Measurements from ENCODE around the gene F12. TPM values are rescaled to one million over a fixed set of nuclear protein-coding genes. Genes with fewer than 3 reads are reported as not detected.

The F12 gene
- total RNA-seq, 1 experiment from 2014 or later: not detected

GRCh38 chr5:177444106-177445051, 35.0 kb upstream of the F12 start:
- ChIA-PET POLR2A (ENCODE audit: low non-redundant PET) (interaction anchor here (0.6 kb wide), 1 partner anchor 37 kb away, joined by 13 read pairs; no protein-coding TSS in a partner anchor), CTCF (interaction anchor here (0.6 kb wide), 1 partner anchor 630 kb away, joined by 3 read pairs; no protein-coding TSS in a partner anchor)
- Histone ChIP-seq H3K4me3 (ENCODE audit: low read depth, low read length, poor library complexity, severe bottlenecking) (no peak overlapping the region), H3K9me3 (ENCODE audit: low read depth, low read length, poor library complexity, severe bottlenecking) (no peaks in the 10 kb centered on the region), H3K27ac (ENCODE audit: low read depth, low read length, poor library complexity, severe bottlenecking) (no peak overlapping the region), H3K4me1 (ENCODE audit: insufficient read depth, low read length, poor library complexity, severe bottlenecking) (peaks cover 4% of the 10 kb centered on the region), H3K36me3 (ENCODE audit: insufficient read depth, low read length, poor library complexity, severe bottlenecking) (no peaks in the 10 kb centered on the region), H3K27me3 (replicated peaks; ENCODE audit: insufficient read depth, low read depth, low read length, poor library complexity) (no peaks in the 10 kb centered on the region)
- DNase-seq (ENCODE audit: low spot score): no peak
- BruUV-seq (replicated peaks): no TSS peak
- TF ChIP-seq CTCF (conservative IDR thresholded peaks at IDR 0.05; ENCODE audit: low read depth, low read length): no peak
- no peak for TF ChIP-seq EZH2 (IDR thresholded peaks at IDR 0.05; ENCODE audit: borderline replicate concordance, low read depth, low read length, poor library complexity, severe bottlenecking)
- intact Hi-C loops (cut with micrococcal nuclease; ENCODE audit: unreplicated experiment): no loop called here

- H3K27ac ChIP-seq (ENCODE audit: low read depth, low read length, poor library complexity, severe bottlenecking): no peak overlapping the region
- CTCF ChIA-PET: no interaction called here
- H3K27me3 ChIP-seq (replicated peaks; ENCODE audit: insufficient read depth, low read depth, low read length, poor library complexity): no peaks in the 10 kb centered on the region
- no TSS peak for BruUV-seq (replicated peaks)
- no peak overlapping the region for H3K4me3 ChIP-seq (ENCODE audit: low read depth, low read length, poor library complexity, severe bottlenecking)
- peaks cover 4% of the 10 kb centered on the region for H3K4me1 ChIP-seq (ENCODE audit: insufficient read depth, low read length, poor library complexity, severe bottlenecking)
- DNase-seq (ENCODE audit: low spot score): no peak
- H3K36me3 ChIP-seq (ENCODE audit: insufficient read depth, low read length, poor library complexity, severe bottlenecking): no peaks in the 10 kb centered on the region
- POLR2A ChIA-PET (ENCODE audit: low non-redundant PET): no interaction called here
- intact Hi-C loops (cut with micrococcal nuclease; ENCODE audit: unreplicated experiment): no loop called here
- TF ChIP-seq EZH2 (IDR thresholded peaks at IDR 0.05; ENCODE audit: borderline replicate concordance, low read depth, low read length, poor library complexity, severe bottlenecking) (no peak), CTCF (conservative IDR thresholded peaks at IDR 0.05; ENCODE audit: low read depth, low read length) (no peak)
- H3K9me3 ChIP-seq (ENCODE audit: low read depth, low read length, poor library complexity, severe bottlenecking): no peaks in the 10 kb centered on the region
These were observed 34.0 kb upstream of the F12 start for GRCh38 chr5:177443144-177443983.

- TF ChIP-seq EZH2 (IDR thresholded peaks at IDR 0.05; ENCODE audit: borderline replicate concordance, low read depth, low read length, poor library complexity, severe bottlenecking) (no peak), CTCF (conservative IDR thresholded peaks at IDR 0.05; ENCODE audit: low read depth, low read length) (no peak)
- peaks cover 4% of the 10 kb centered on the region for H3K4me1 ChIP-seq (ENCODE audit: insufficient read depth, low read length, poor library complexity, severe bottlenecking)
- DNase-seq (ENCODE audit: low spot score): no peak
- CTCF ChIA-PET: interaction anchor here (0.8 kb wide), 1 partner anchor 51 kb away, joined by 3 read pairs; no protein-coding TSS in a partner anchor
- POLR2A ChIA-PET (ENCODE audit: low non-redundant PET): no interaction called here
- H3K4me3 ChIP-seq (ENCODE audit: low read depth, low read length, poor library complexity, severe bottlenecking): no peak overlapping the region
- H3K27me3 ChIP-seq (replicated peaks; ENCODE audit: insufficient read depth, low read depth, low read length, poor library complexity): no peaks in the 10 kb centered on the region
- no peaks in the 10 kb centered on the region for H3K36me3 ChIP-seq (ENCODE audit: insufficient read depth, low read length, poor library complexity, severe bottlenecking)
- no TSS peak for BruUV-seq (replicated peaks)
- H3K27ac ChIP-seq (ENCODE audit: low read depth, low read length, poor library complexity, severe bottlenecking): no peak overlapping the region
- no peaks in the 10 kb centered on the region for H3K9me3 ChIP-seq (ENCODE audit: low read depth, low read length, poor library complexity, severe bottlenecking)
- intact Hi-C loops (cut with micrococcal nuclease; ENCODE audit: unreplicated experiment): no loop called here
These were observed 32.9 kb upstream of the F12 start for GRCh38 chr5:177442066-177442826.

Data from A673 (cell line).